OCI-LY7 (cell line): ENCODE data around the gene OMA1.

ENCODE experiments used
- EZH2phosphoT487 ChIP-seq: fragments of 200-600 bp; sonication (generic); IDR thresholded peaks from 2 replicates; pipeline ENCODE4 v1.6.1; 2018; ENCODE audit warnings: low read depth, borderline replicate concordance, mild to moderate bottlenecking, mixed run types, antibody characterized with exemption, low read length, moderate library complexity, mixed read lengths
- TF ChIP-seq, protein P1 (sequence below): fragments of 200-600 bp; sonication (generic); conservative IDR thresholded peaks from 2 replicates; pipeline ENCODE4 v1.5.1; 2014; ENCODE audit warnings: mild to moderate bottlenecking, antibody characterized with exemption, low read length, moderate library complexity, mixed read lengths

GRCh38 chr1:58437623-58438022 is 108.9 kb downstream of the OMA1 start:
- TF ChIP-seq, protein P1, sequence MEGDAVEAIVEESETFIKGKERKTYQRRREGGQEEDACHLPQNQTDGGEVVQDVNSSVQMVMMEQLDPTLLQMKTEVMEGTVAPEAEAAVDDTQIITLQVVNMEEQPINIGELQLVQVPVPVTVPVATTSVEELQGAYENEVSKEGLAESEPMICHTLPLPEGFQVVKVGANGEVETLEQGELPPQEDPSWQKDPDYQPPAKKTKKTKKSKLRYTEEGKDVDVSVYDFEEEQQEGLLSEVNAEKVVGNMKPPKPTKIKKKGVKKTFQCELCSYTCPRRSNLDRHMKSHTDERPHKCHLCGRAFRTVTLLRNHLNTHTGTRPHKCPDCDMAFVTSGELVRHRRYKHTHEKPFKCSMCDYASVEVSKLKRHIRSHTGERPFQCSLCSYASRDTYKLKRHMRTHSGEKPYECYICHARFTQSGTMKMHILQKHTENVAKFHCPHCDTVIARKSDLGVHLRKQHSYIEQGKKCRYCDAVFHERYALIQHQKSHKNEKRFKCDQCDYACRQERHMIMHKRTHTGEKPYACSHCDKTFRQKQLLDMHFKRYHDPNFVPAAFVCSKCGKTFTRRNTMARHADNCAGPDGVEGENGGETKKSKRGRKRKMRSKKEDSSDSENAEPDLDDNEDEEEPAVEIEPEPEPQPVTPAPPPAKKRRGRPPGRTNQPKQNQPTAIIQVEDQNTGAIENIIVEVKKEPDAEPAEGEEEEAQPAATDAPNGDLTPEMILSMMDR = no peak
- TF ChIP-seq EZH2phosphoT487 = no peak
